Fibroblast of lung (primary cell): Measurements from ENCODE around the gene BABAM2. TPM values are rescaled to one million over a fixed set of nuclear protein-coding genes. Genes with fewer than 3 reads are reported as not detected.
A peak's percentile ranks its signal among the peaks of the same experiment; 100 is the strongest.

Source experiments
- DNase-seq, 2 donors: peaks; one replicate each; pipeline versions ENCODE4 v3.0.0 to v3.0.0-alpha.2; 2010; ENCODE audit warnings: low read depth in 2 of 2
- H2AFZ ChIP-seq: 2 replicates; pipeline ENCODE4 v1.5.1; 2012; ENCODE audit warnings: low read length, control low read depth, inconsistent platforms
- H3K27ac ChIP-seq: 2 replicates; pipeline ENCODE4 v1.5.1; 2011; ENCODE audit warnings: low read length, control low read depth; ENCODE audit not compliant: insufficient read depth
- H3K27me3 ChIP-seq: 2 replicates; pipeline ENCODE4 v1.5.1; 2011; ENCODE audit warnings: mild to moderate bottlenecking, low read length; ENCODE audit not compliant: control insufficient read depth, insufficient read depth
- H3K36me3 ChIP-seq: 2 replicates; pipeline ENCODE4 v1.5.1; 2011; ENCODE audit warnings: low read length; ENCODE audit not compliant: control insufficient read depth, insufficient read depth
- H3K4me1 ChIP-seq: 2 replicates; pipeline ENCODE4 v1.5.1; 2011; ENCODE audit warnings: low read length; ENCODE audit not compliant: control insufficient read depth, insufficient read depth; ENCODE audit errors: extremely low read depth
- H3K4me2 ChIP-seq: 2 replicates; pipeline ENCODE4 v1.5.1; 2011; ENCODE audit warnings: low read length, control low read depth; ENCODE audit not compliant: insufficient read depth; ENCODE audit errors: extremely low read depth
- H3K4me3 ChIP-seq, 4 experiments: fragments of 200-600 bp in 1 of 4; sonication (generic) in 1 of 4; replicated peaks in 1 of 4; 2 replicates each; pipeline ENCODE4 v1.5.1; 2011 to 2016; ENCODE audit warnings: low read length in 4 of 4, low read depth in 3 of 4, mild to moderate bottlenecking in 3 of 4, control low read depth in 2 of 4, inconsistent platforms in 1 of 4, mixed read lengths in 1 of 4; ENCODE audit not compliant: insufficient read depth in 1 of 4; ENCODE audit errors: control extremely low read depth in 1 of 4
- H3K79me2 ChIP-seq: 2 replicates; pipeline ENCODE4 v1.5.1; 2012; ENCODE audit warnings: mild to moderate bottlenecking, low read length, inconsistent platforms; ENCODE audit not compliant: control insufficient read depth, insufficient read depth
- H3K9ac ChIP-seq: 2 replicates; pipeline ENCODE4 v1.5.1; 2011; ENCODE audit warnings: mild to moderate bottlenecking, low read length, control low read depth; ENCODE audit not compliant: insufficient read depth
- H3K9me3 ChIP-seq: 2 replicates; pipeline ENCODE4 v1.5.1; 2012; ENCODE audit warnings: low read depth, low read length; ENCODE audit not compliant: control insufficient read depth, insufficient read depth
- H4K20me1 ChIP-seq: 2 replicates; pipeline ENCODE4 v1.5.1; 2011; ENCODE audit warnings: low read length; ENCODE audit not compliant: control insufficient read depth, insufficient read depth; ENCODE audit errors: extremely low read depth
- EZH2 ChIP-seq: IDR thresholded peaks from 2 replicates; pipeline ENCODE4 v1.5.1; 2012; ENCODE audit warnings: low read length, control low read depth, mild to moderate bottlenecking; ENCODE audit errors: missing control alignments
- polyA plus RNA-seq, 2 donors: library from polyadenylated mRNA; depleted of rRNA in 1 of 2; stranded (reverse) in 1 of 2; unstranded in 1 of 2; fragments of >200 nt; gene quantifications; 2 replicates each; pipeline ENCODE4 v1.2.1, GENCODE V29; 2011 to 2012; ENCODE audit warnings: missing spikeins in 1 of 2
- total RNA-seq: library from RNA; depleted of rRNA; stranded (reverse); fragments of >200 nt; gene quantifications from 2 replicates; pipeline ENCODE4 v1.2.1, GENCODE V29; 2014
- TF ChIP-seq, protein P1 (sequence below), 2 donors: IDR thresholded peaks in 1 of 2; conservative IDR thresholded peaks in 1 of 2; 1 replicate in 1 of 2; 2 replicates in 1 of 2; pipeline ENCODE4 v1.5.1; 2011 to 2012; ENCODE audit warnings: low read length in 2 of 2, control low read depth in 1 of 2, inconsistent platforms in 1 of 2, low read depth in 1 of 2, mild to moderate bottlenecking in 1 of 2

BABAM2 gene
- total and polyA plus RNA-seq, 2 donors (not counting 1 experiment from before 2014, with no cell fraction given): 25.6 to 33.4 TPM

GRCh38 chr2:28181801-28182200, 291.3 kb downstream of the BABAM2 start:
- H3K4me3 ChIP-seq: no peak overlapping the region
- no peaks in the 10 kb centered on the region for H3K4me1 ChIP-seq
- no peak overlapping the region for H3K4me2 ChIP-seq
- H3K27ac ChIP-seq: no peak overlapping the region
- H2AFZ ChIP-seq: no peak overlapping the region
- H3K9me3 ChIP-seq: no peaks in the 10 kb centered on the region
- H4K20me1 ChIP-seq: no peaks in the 10 kb centered on the region
- no peak for DNase-seq
- no peak overlapping the region for H3K9ac ChIP-seq
- no peaks in the 10 kb centered on the region for H3K79me2 ChIP-seq
- H3K27me3 ChIP-seq: no peaks in the 10 kb centered on the region
- TF ChIP-seq EZH2: no peak
- TF ChIP-seq, protein P1, sequence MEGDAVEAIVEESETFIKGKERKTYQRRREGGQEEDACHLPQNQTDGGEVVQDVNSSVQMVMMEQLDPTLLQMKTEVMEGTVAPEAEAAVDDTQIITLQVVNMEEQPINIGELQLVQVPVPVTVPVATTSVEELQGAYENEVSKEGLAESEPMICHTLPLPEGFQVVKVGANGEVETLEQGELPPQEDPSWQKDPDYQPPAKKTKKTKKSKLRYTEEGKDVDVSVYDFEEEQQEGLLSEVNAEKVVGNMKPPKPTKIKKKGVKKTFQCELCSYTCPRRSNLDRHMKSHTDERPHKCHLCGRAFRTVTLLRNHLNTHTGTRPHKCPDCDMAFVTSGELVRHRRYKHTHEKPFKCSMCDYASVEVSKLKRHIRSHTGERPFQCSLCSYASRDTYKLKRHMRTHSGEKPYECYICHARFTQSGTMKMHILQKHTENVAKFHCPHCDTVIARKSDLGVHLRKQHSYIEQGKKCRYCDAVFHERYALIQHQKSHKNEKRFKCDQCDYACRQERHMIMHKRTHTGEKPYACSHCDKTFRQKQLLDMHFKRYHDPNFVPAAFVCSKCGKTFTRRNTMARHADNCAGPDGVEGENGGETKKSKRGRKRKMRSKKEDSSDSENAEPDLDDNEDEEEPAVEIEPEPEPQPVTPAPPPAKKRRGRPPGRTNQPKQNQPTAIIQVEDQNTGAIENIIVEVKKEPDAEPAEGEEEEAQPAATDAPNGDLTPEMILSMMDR (conservative IDR thresholded peaks at IDR 0.05 in 1 of 2, IDR thresholded peaks at IDR 0.05 in 1 of 2; ENCODE audit: low read depth in 1 of 2, low read length in 2 of 2): no peak
- no peaks in the 10 kb centered on the region for H3K36me3 ChIP-seq

GRCh38 chr2:28182348-28182747, 291.8 kb downstream of the BABAM2 start:
- no peaks in the 10 kb centered on the region for H3K79me2 ChIP-seq
- no peaks in the 10 kb centered on the region for H4K20me1 ChIP-seq
- no peaks in the 10 kb centered on the region for H3K27me3 ChIP-seq
- H2AFZ ChIP-seq: no peak overlapping the region
- DNase-seq: no peak
- H3K4me2 ChIP-seq: no peak overlapping the region
- H3K4me3 ChIP-seq: no peak overlapping the region
- no peak overlapping the region for H3K27ac ChIP-seq
- no peak overlapping the region for H3K9ac ChIP-seq
- no peaks in the 10 kb centered on the region for H3K9me3 ChIP-seq
- H3K36me3 ChIP-seq: no peaks in the 10 kb centered on the region
- H3K4me1 ChIP-seq: no peaks in the 10 kb centered on the region
- TF ChIP-seq EZH2: no peak
- TF ChIP-seq, protein P1 (conservative IDR thresholded peaks at IDR 0.05 in 1 of 2, IDR thresholded peaks at IDR 0.05 in 1 of 2; ENCODE audit: low read depth in 1 of 2, low read length in 2 of 2): no peak

- Histone ChIP-seq H3K9me3 (no peaks in the 10 kb centered on the region), H3K27ac (no peak overlapping the region), H3K4me1 (no peaks in the 10 kb centered on the region), H3K79me2 (no peaks in the 10 kb centered on the region), H3K4me3 (no peak overlapping the region), H3K27me3 (no peaks in the 10 kb centered on the region), H2AFZ (no peak overlapping the region), H3K9ac (no peak overlapping the region), H3K4me2 (no peak overlapping the region), H4K20me1 (no peaks in the 10 kb centered on the region), H3K36me3 (no peaks in the 10 kb centered on the region)
- DNase-seq: peak in 1 of 2 donors; percentile 19
- TF ChIP-seq EZH2: no peak
- TF ChIP-seq, protein P1 (conservative IDR thresholded peaks at IDR 0.05 in 1 of 2, IDR thresholded peaks at IDR 0.05 in 1 of 2; ENCODE audit: low read depth in 1 of 2, low read length in 2 of 2): no peak
Observed at GRCh38 chr2:28185153-28185552, 294.6 kb downstream of the BABAM2 start.
